CD14-positive monocyte (primary cell): ENCODE measurements around the gene OR52K2. TPM values are rescaled to one million over a fixed set of nuclear protein-coding genes. Genes with fewer than 3 reads are reported as not detected.

Source experiments
- DNase-seq, 3 donors: peaks; one replicate each; pipeline ENCODE4 v3.0.0-alpha.2; 2011 to 2022
- H2AFZ ChIP-seq: 2 replicates; pipeline ENCODE4 v1.6.0; 2012; ENCODE audit warnings: mild to moderate bottlenecking, low read depth, low read length, inconsistent platforms; ENCODE audit not compliant: insufficient read depth, poor library complexity, severe bottlenecking
- H3K27ac ChIP-seq, 2 donors: 1 replicate in 1 of 2; 2 replicates in 1 of 2; pipeline ENCODE4 v1.5.1; 2012 to 2013; ENCODE audit warnings: low read length in 2 of 2, control low read depth in 1 of 2, inconsistent platforms in 1 of 2, low read depth in 1 of 2, mild to moderate bottlenecking in 1 of 2
- H3K27me3 ChIP-seq, 2 donors: one replicate each; pipeline versions ENCODE4 v1.6.0 to v1.6.1; 2011 to 2013; ENCODE audit warnings: low read length in 2 of 2; ENCODE audit not compliant: control insufficient read depth in 2 of 2, insufficient read depth in 2 of 2
- H3K36me3 ChIP-seq, 2 donors: replicated peaks in 1 of 2; 1 replicate in 1 of 2; 2 replicates in 1 of 2; pipeline versions ENCODE4 v1.5.1 to v1.6.1; 2012 to 2013; ENCODE audit warnings: low read length in 2 of 2, control low read depth in 1 of 2, inconsistent platforms in 1 of 2, mild to moderate bottlenecking in 1 of 2; ENCODE audit not compliant: insufficient read depth in 2 of 2, control insufficient read depth in 1 of 2
- H3K4me1 ChIP-seq, 2 donors: 1 replicate in 1 of 2; 2 replicates in 1 of 2; pipeline versions ENCODE4 v1.5.1 to v1.6.1; 2012 to 2013; ENCODE audit warnings: low read length in 2 of 2, control low read depth in 1 of 2, inconsistent platforms in 1 of 2, mild to moderate bottlenecking in 1 of 2, moderate library complexity in 1 of 2; ENCODE audit not compliant: insufficient read depth in 2 of 2, control insufficient read depth in 1 of 2
- H3K4me2 ChIP-seq: replicated peaks from 2 replicates; pipeline ENCODE3; 2012; ENCODE audit warnings: low read length, moderate library complexity, mild to moderate bottlenecking; ENCODE audit not compliant: poor library complexity, severe bottlenecking; ENCODE audit errors: extremely low read depth
- H3K4me3 ChIP-seq, 3 experiments: fragments of 200-600 bp in 1 of 3; sonication (generic) in 1 of 3; replicated peaks in 1 of 3; 1 replicate in 2 of 3; 2 replicates in 1 of 3; pipeline ENCODE4 v1.5.1; 2011 to 2013; ENCODE audit warnings: low read length in 3 of 3, mild to moderate bottlenecking in 3 of 3, control low read depth in 2 of 3, low read depth in 2 of 3, inconsistent platforms in 1 of 3, moderate library complexity in 1 of 3
- H3K79me2 ChIP-seq: 2 replicates; pipeline ENCODE4 v1.6.0; 2012; ENCODE audit warnings: mild to moderate bottlenecking, control low read depth, inconsistent platforms, low read length, moderate library complexity; ENCODE audit not compliant: insufficient read depth
- H3K9ac ChIP-seq: 2 replicates; pipeline ENCODE4 v1.6.0; 2017; ENCODE audit warnings: low read length, mild to moderate bottlenecking; ENCODE audit not compliant: insufficient read depth, poor library complexity, severe bottlenecking
- H3K9me3 ChIP-seq, 2 donors: replicated peaks in 1 of 2; 1 replicate in 1 of 2; 2 replicates in 1 of 2; pipeline versions ENCODE4 v1.5.1 to v1.6.1; 2012 to 2013; ENCODE audit warnings: low read length in 2 of 2, control low read depth in 1 of 2; ENCODE audit not compliant: control insufficient read depth in 1 of 2, insufficient read depth in 1 of 2
- H4K20me1 ChIP-seq: 2 replicates; pipeline ENCODE4 v1.6.0; 2012; ENCODE audit warnings: mild to moderate bottlenecking, low read length, control low read depth, moderate library complexity; ENCODE audit not compliant: insufficient read depth
- H3K27ac Mint-ChIP-seq, 7 donors: one replicate each; pipeline ENCODE4 v1.8.0; 2020; ENCODE audit warnings: mild to moderate bottlenecking in 7 of 7, mixed read lengths in 7 of 7, moderate library complexity in 6 of 7, inconsistent platforms in 2 of 7
- H3K27me3 Mint-ChIP-seq, 3 donors: one replicate each; pipeline ENCODE4 v1.8.0; 2021 to 2022; ENCODE audit warnings: low read depth in 3 of 3, mild to moderate bottlenecking in 3 of 3, mixed read lengths in 3 of 3, moderate library complexity in 3 of 3, inconsistent platforms in 1 of 3
- H3K36me3 Mint-ChIP-seq, 2 donors: one replicate each; pipeline ENCODE4 v1.8.0; 2020; ENCODE audit warnings: mixed read lengths in 2 of 2, inconsistent platforms in 1 of 2, mild to moderate bottlenecking in 1 of 2
- H3K4me1 Mint-ChIP-seq: one replicate; pipeline ENCODE4 v1.8.0; 2020; ENCODE audit warnings: mild to moderate bottlenecking, mixed read lengths
- H3K4me3 Mint-ChIP-seq, 2 donors: one replicate each; pipeline ENCODE4 v1.8.0; 2020; ENCODE audit warnings: mild to moderate bottlenecking in 2 of 2, mixed read lengths in 2 of 2, moderate library complexity in 1 of 2
- H3K9me3 Mint-ChIP-seq, 7 donors: one replicate each; pipeline ENCODE4 v1.8.0; 2020 to 2022; ENCODE audit warnings: mixed read lengths in 7 of 7, mild to moderate bottlenecking in 6 of 7, moderate library complexity in 6 of 7, inconsistent platforms in 2 of 7
- CTCF ChIP-seq: fragments of 200-600 bp; IDR thresholded peaks from one replicate; pipeline ENCODE4 v1.8.0; 2022; ENCODE audit warnings: antibody characterized with exemption, mild to moderate bottlenecking
- WGBS: methylation state at CpG from one replicate; pipeline ENCODE4 v1.1.5; 2013; ENCODE audit warnings: missing lambda C conversion rate; ENCODE audit not compliant: insufficient coverage; 5-methylcytosine and 5-hydroxymethylcytosine counted together
- intact Hi-C, 2 donors: fragments of 100-400 bp; cut with micrococcal nuclease; formaldehyde crosslinking; loops; one replicate each; pipeline versions ENCODE4 v1.15.0 to v1.15.1; 2023
- polyA plus RNA-seq, 3 donors: library from polyadenylated mRNA; depleted of rRNA in 1 of 3; unstranded in 2 of 3; stranded (reverse) in 1 of 3; fragments of 300-500 nt in 2 of 3; fragments of >200 nt in 1 of 3; fragmentation: Illumina TruSeq in 2 of 3; gene quantifications; 1 replicate in 2 of 3; 2 replicates in 1 of 3; pipeline ENCODE4 v1.2.3, GENCODE V29; 2012 to 2021

The OR52K2 gene
- polyA plus RNA-seq, 3 donors: 0.16 to 1.5 (median 0.41) TPM

- H3K4me1 ChIP-seq: no peaks in the 10 kb centered on the region
- Mint-ChIP-seq H3K9me3 (peaks cover under 1 to 10% (median 5%) of the 10 kb centered on the region in 7 donors), H3K4me1 (peaks cover 11% of the 10 kb centered on the region), H3K27ac (no peak overlapping the region), H3K27me3 (peaks cover 0 to 2% (median 1%) of the 10 kb centered on the region in 3 donors), H3K4me3 (no peak overlapping the region), H3K36me3 (peaks cover 39 to 53% of the 10 kb centered on the region in 2 donors)
- DNase-seq: no peak
- no peak overlapping the region for H3K4me2 ChIP-seq
- H4K20me1 ChIP-seq: peaks cover 21% of the 10 kb centered on the region
- TF ChIP-seq CTCF: no peak
- no peak overlapping the region for H2AFZ ChIP-seq
- intact Hi-C loops: no loop called here
- H3K27me3 ChIP-seq: no peaks in the 10 kb centered on the region
- no peaks in the 10 kb centered on the region for H3K79me2 ChIP-seq
- H3K27ac ChIP-seq: no peak overlapping the region
- 89% methylated on average over 7 of the region's 8 CpGs for WGBS
- H3K36me3 ChIP-seq: peaks cover 8 to 36% of the 10 kb centered on the region in 2 donors
- H3K9ac ChIP-seq: no peak overlapping the region
- no peaks in the 10 kb centered on the region for H3K9me3 ChIP-seq
- H3K4me3 ChIP-seq: no peak overlapping the region
Observed at GRCh38 chr11:4418403-4418802, 30.7 kb upstream of the OR52K2 start.

GRCh38 chr11:4430051-4430450 lies 19.0 kb upstream of the OR52K2 start:
- TF ChIP-seq CTCF: no peak
- Histone ChIP-seq H2AFZ (no peak overlapping the region), H4K20me1 (no peaks in the 10 kb centered on the region), H3K27me3 (no peaks in the 10 kb centered on the region), H3K27ac (no peak overlapping the region), H3K4me2 (no peak overlapping the region), H3K79me2 (peaks cover 2% of the 10 kb centered on the region), H3K36me3 (peaks cover 0 to 6% of the 10 kb centered on the region in 2 donors), H3K4me3 (no peak overlapping the region), H3K9me3 (no peaks in the 10 kb centered on the region), H3K4me1 (peaks cover 31 to 35% of the 10 kb centered on the region in 2 donors), H3K9ac (no peak overlapping the region)
- intact Hi-C loops: loop anchor here in 1 of 2 donors (10.0 kb wide), 1 partner anchor 55 kb away; the partner anchor contains the start of gene OR52K1
- Mint-ChIP-seq H3K36me3 (peaks cover 27 to 30% of the 10 kb centered on the region in 2 donors), H3K9me3 (peaks cover 0 to 6% (median under 1%) of the 10 kb centered on the region in 7 donors), H3K4me3 (no peak overlapping the region), H3K4me1 (peaks cover 34% of the 10 kb centered on the region), H3K27ac (no peak overlapping the region), H3K27me3 (peaks cover 0 to 1% (median 0%) of the 10 kb centered on the region in 3 donors)
- WGBS: no CpG with 5 or more reads among the region's 4 CpGs
- no peak for DNase-seq
